ENCODE results near the gene THRAP3. TPM values are rescaled to one million over a fixed set of nuclear protein-coding genes. Genes with fewer than 3 reads are reported as not detected.
"Not testable (repeated sequence)": the region's sequence is repeated elsewhere in the genome, so short reads cannot be mapped to it uniquely, and the experiment has no call there.

THRAP3 gene
- total RNA-seq, 1 donor from 2014 or later, result 121 TPM

GRCh38 chr1:36248250-36248894 lies 24.1 kb downstream of the THRAP3 start:
- H3K27ac Mint-ChIP-seq, result no peak overlapping the region
- peaks cover 23% of the 10 kb centered on the region for H3K36me3 Mint-ChIP-seq
- DNase-seq (ENCODE audit: low spot score in 2 of 2, unreplicated experiment in 2 of 2), result no peak
- H3K4me1 Mint-ChIP-seq, result peaks cover 7% of the 10 kb centered on the region
- no peak overlapping the region for H3K4me3 Mint-ChIP-seq
- TF ChIP-seq CTCF (IDR thresholded peaks at IDR 0.05; ENCODE audit: unreplicated experiment), result no peak
- peaks cover 7% of the 10 kb centered on the region for H3K9me3 Mint-ChIP-seq
- H3K27me3 Mint-ChIP-seq (ENCODE audit: low read depth), result no peaks in the 10 kb centered on the region

- H3K4me1 Mint-ChIP-seq, result peaks cover 17% of the 10 kb centered on the region
- no peaks in the 10 kb centered on the region for H3K27me3 Mint-ChIP-seq (ENCODE audit: low read depth)
- no peak for TF ChIP-seq CTCF (IDR thresholded peaks at IDR 0.05; ENCODE audit: unreplicated experiment)
- H3K36me3 Mint-ChIP-seq, result peaks cover 10% of the 10 kb centered on the region
- H3K27ac Mint-ChIP-seq, result peak overlapping the region; percentile 50
- no peaks in the 10 kb centered on the region for H3K9me3 Mint-ChIP-seq
- no peak overlapping the region for H3K4me3 Mint-ChIP-seq
- no peak for DNase-seq (ENCODE audit: low spot score in 2 of 2, unreplicated experiment in 2 of 2)
These were observed 27.7 kb downstream of the THRAP3 start for GRCh38 chr1:36251794-36252481.

- H3K9me3 Mint-ChIP-seq; H3K27ac Mint-ChIP-seq; H3K4me3 Mint-ChIP-seq; H3K27me3 Mint-ChIP-seq (ENCODE audit: low read depth); DNase-seq (ENCODE audit: low spot score in 2 of 2, unreplicated experiment in 2 of 2): not testable (repeated sequence)
- H3K4me1 Mint-ChIP-seq, result peaks cover 22% of the 10 kb centered on the region
- peaks cover 12% of the 10 kb centered on the region for H3K36me3 Mint-ChIP-seq
These were observed 28.2 kb downstream of the THRAP3 start for GRCh38 chr1:36252482-36252824.

- Mint-ChIP-seq H3K9me3 (no peaks in the 10 kb centered on the region), H3K36me3 (peaks cover 10% of the 10 kb centered on the region), H3K27ac (peak overlapping the region; percentile 41), H3K4me3 (no peak overlapping the region), H3K4me1 (peaks cover 28% of the 10 kb centered on the region), H3K27me3 (ENCODE audit: low read depth) (no peaks in the 10 kb centered on the region)
- TF ChIP-seq CTCF (IDR thresholded peaks at IDR 0.05; ENCODE audit: unreplicated experiment), result no peak
- DNase-seq (ENCODE audit: low spot score in 2 of 2, unreplicated experiment in 2 of 2), result no peak
These were observed 29.1 kb downstream of the THRAP3 start for GRCh38 chr1:36253161-36253862.

- no peak for TF ChIP-seq CTCF (IDR thresholded peaks at IDR 0.05; ENCODE audit: unreplicated experiment)
- H3K9me3 Mint-ChIP-seq, result no peaks in the 10 kb centered on the region
- DNase-seq (ENCODE audit: low spot score in 2 of 2, unreplicated experiment in 2 of 2), result no peak
- H3K36me3 Mint-ChIP-seq, result peaks cover 14% of the 10 kb centered on the region
- H3K27ac Mint-ChIP-seq, result peak overlapping the region; percentile 93
- H3K4me3 Mint-ChIP-seq, result no peak overlapping the region
- H3K4me1 Mint-ChIP-seq, result peaks cover 42% of the 10 kb centered on the region
- H3K27me3 Mint-ChIP-seq (ENCODE audit: low read depth), result no peaks in the 10 kb centered on the region
These were observed 32.5 kb downstream of the THRAP3 start for GRCh38 chr1:36256558-36257374.

Data from mesothelial cell of epicardium (in vitro differentiated cells).